HG03432 (cell line): ENCODE measurements around the gene PIGK.
"Not testable (repeated sequence)": the region's sequence is repeated elsewhere in the genome, so short reads cannot be mapped to it uniquely, and the experiment has no call there.

Source experiments
- ATAC-seq: cut with Tn5 transposase; IDR thresholded peaks from one replicate; pipeline ENCODE4 v1.9.1; 2021; ENCODE audit warnings: mild to moderate bottlenecking, moderate library complexity; ENCODE audit not compliant: unreplicated experiment

Gene PIGK

GRCh38 chr1:77219166-77219887 lies at the start of gene PIGK:
Gene PIGK, minus strand, starts transcription at chr1:77219430. Its CDS starts 28 bp downstream, at chr1:77219402.
- peak; percentile 98 for ATAC-seq

- no peak for ATAC-seq
These were observed 47.8 kb upstream of the PIGK start for GRCh38 chr1:77267035-77267434.

- no peak for ATAC-seq
These were observed 46.0 kb upstream of the PIGK start for GRCh38 chr1:77265180-77265579.

GRCh38 chr1:77263708-77264107 lies 44.5 kb upstream of the PIGK start:
- no peak for ATAC-seq

GRCh38 chr1:77253211-77253610 lies 34.0 kb upstream of the PIGK start:
- ATAC-seq = no peak

GRCh38 chr1:77250126-77250525 lies 30.9 kb upstream of the PIGK start:
- ATAC-seq = no peak

GRCh38 chr1:77245830-77246229 lies 26.6 kb upstream of the PIGK start:
- ATAC-seq = no peak

- ATAC-seq = no peak
These were observed 20.1 kb upstream of the PIGK start for GRCh38 chr1:77239311-77239710.

GRCh38 chr1:77238462-77238861 lies 19.2 kb upstream of the PIGK start:
- peak; percentile 42 for ATAC-seq

GRCh38 chr1:77234943-77235342 lies 15.7 kb upstream of the PIGK start:
- no peak for ATAC-seq

GRCh38 chr1:77234096-77234495 lies 14.9 kb upstream of the PIGK start:
- ATAC-seq = no peak

GRCh38 chr1:77232829-77233228 lies 13.6 kb upstream of the PIGK start:
- no peak for ATAC-seq

- ATAC-seq = no peak
These were observed 10.8 kb upstream of the PIGK start for GRCh38 chr1:77230051-77230450.

- ATAC-seq = no peak
These were observed 9.6 kb upstream of the PIGK start for GRCh38 chr1:77228836-77229235.

- ATAC-seq = no peak
These were observed 8.2 kb upstream of the PIGK start for GRCh38 chr1:77227381-77227780.

- ATAC-seq = no peak
These were observed 3.3 kb upstream of the PIGK start for GRCh38 chr1:77222496-77222895.

GRCh38 chr1:77220687-77221463 lies 1.6 kb upstream of the PIGK start:
- ATAC-seq = no peak

GRCh38 chr1:77218477-77219165 lies 609 bp downstream of the PIGK start:
- peak; percentile 42 for ATAC-seq

GRCh38 chr1:77204043-77204442 lies 15.2 kb downstream of the PIGK start:
- not testable (repeated sequence) for ATAC-seq

GRCh38 chr1:77202751-77203150 lies 16.5 kb downstream of the PIGK start:
- no peak for ATAC-seq

GRCh38 chr1:77200806-77201205 lies 18.4 kb downstream of the PIGK start:
- no peak for ATAC-seq

- no peak for ATAC-seq
These were observed 18.9 kb downstream of the PIGK start for GRCh38 chr1:77200293-77200692.
